GM12864 (cell line): ENCODE data around the gene RHO.

Source experiments
- DNase-seq: peaks from one replicate; pipeline ENCODE4 v3.0.0-alpha.2; 2011; ENCODE audit warnings: low read depth
- H3K4me3 ChIP-seq: 2 replicates; pipeline ENCODE4 v1.5.1; 2011; ENCODE audit warnings: mild to moderate bottlenecking, low read depth, low read length, control low read depth
- CTCF ChIP-seq: IDR thresholded peaks from 2 replicates; pipeline ENCODE4 v1.5.1; 2011; ENCODE audit warnings: low read depth, mild to moderate bottlenecking, moderate library complexity, low read length, control low read depth, inconsistent platforms; ENCODE audit errors: missing control alignments

RHO gene

GRCh38 chr3:129561619-129562248 lies 33.3 kb downstream of the RHO start:
- no peak overlapping the region for H3K4me3 ChIP-seq
- TF ChIP-seq CTCF = no peak

GRCh38 chr3:129562803-129563202 lies 34.4 kb downstream of the RHO start:
- H3K4me3 ChIP-seq = no peak overlapping the region
- TF ChIP-seq CTCF = no peak
- DNase-seq = no peak

More at GRCh38 chr3:129561619-129562248, 33.3 kb downstream of the RHO start:
- DNase-seq = no peak

GRCh38 chr3:129563332-129563731 lies 34.9 kb downstream of the RHO start:
- no peak for TF ChIP-seq CTCF
- no peak overlapping the region for H3K4me3 ChIP-seq
- no peak for DNase-seq

- no peak for TF ChIP-seq CTCF
- H3K4me3 ChIP-seq = no peak overlapping the region
- DNase-seq = no peak
Measured at GRCh38 chr3:129563850-129564535, 35.6 kb downstream of the RHO start.

GRCh38 chr3:129564981-129565644 lies 36.7 kb downstream of the RHO start:
- DNase-seq = no peak
- TF ChIP-seq CTCF = no peak
- H3K4me3 ChIP-seq = no peak overlapping the region

- no peak for TF ChIP-seq CTCF
- DNase-seq = no peak
- H3K4me3 ChIP-seq = no peak overlapping the region
Measured at GRCh38 chr3:129565902-129566301, 37.5 kb downstream of the RHO start.
